NB4 (cell line): Measurements from ENCODE around the gene IFT122.

Source experiments
- MYC ChIP-seq: IDR thresholded peaks from 2 replicates; pipeline ENCODE4 v1.6.1; 2011; ENCODE audit warnings: low read depth, low read length
- POLR2A ChIP-seq: IDR thresholded peaks from 2 replicates; pipeline ENCODE4 v1.6.1; 2011; ENCODE audit warnings: mild to moderate bottlenecking; ENCODE audit not compliant: insufficient read length; ENCODE audit errors: extremely low read depth
- TF ChIP-seq, protein P1 (sequence below): IDR thresholded peaks from one replicate; pipeline ENCODE4 v1.5.1; 2012; ENCODE audit warnings: low read depth, low read length
- TF ChIP-seq, protein P2 (sequence below): IDR thresholded peaks from 2 replicates; pipeline ENCODE4 v1.6.1; 2011; ENCODE audit warnings: low read depth, low read length

DNA sequence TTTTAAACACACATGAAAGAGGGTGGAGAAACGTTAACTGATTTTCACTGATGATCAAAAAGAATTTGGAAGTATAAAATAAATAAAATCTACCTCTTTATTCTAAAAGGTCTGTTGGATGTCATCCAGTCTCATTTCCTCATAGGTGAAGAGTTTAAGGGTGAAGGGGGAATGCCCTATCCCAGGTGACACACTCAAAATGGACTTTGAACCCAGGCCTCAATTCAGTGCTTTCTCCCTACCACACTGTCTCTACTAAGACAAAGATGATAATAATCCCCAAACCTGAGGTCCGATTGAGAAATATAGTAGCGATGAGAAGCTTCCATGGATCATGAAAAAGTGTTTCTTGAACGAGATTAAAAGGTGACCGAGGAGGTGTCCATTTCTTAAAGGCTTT lies 6.5 kb upstream of the IFT122 start:
- TF ChIP-seq, protein P1, sequence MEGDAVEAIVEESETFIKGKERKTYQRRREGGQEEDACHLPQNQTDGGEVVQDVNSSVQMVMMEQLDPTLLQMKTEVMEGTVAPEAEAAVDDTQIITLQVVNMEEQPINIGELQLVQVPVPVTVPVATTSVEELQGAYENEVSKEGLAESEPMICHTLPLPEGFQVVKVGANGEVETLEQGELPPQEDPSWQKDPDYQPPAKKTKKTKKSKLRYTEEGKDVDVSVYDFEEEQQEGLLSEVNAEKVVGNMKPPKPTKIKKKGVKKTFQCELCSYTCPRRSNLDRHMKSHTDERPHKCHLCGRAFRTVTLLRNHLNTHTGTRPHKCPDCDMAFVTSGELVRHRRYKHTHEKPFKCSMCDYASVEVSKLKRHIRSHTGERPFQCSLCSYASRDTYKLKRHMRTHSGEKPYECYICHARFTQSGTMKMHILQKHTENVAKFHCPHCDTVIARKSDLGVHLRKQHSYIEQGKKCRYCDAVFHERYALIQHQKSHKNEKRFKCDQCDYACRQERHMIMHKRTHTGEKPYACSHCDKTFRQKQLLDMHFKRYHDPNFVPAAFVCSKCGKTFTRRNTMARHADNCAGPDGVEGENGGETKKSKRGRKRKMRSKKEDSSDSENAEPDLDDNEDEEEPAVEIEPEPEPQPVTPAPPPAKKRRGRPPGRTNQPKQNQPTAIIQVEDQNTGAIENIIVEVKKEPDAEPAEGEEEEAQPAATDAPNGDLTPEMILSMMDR: no peak
- TF ChIP-seq POLR2A (no peak), MYC (no peak)
- TF ChIP-seq, protein P2, sequence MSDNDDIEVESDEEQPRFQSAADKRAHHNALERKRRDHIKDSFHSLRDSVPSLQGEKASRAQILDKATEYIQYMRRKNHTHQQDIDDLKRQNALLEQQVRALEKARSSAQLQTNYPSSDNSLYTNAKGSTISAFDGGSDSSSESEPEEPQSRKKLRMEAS: no peak
